GM23338 (cell line): ENCODE data around the gene MITF. TPM values are rescaled to one million over a fixed set of nuclear protein-coding genes. Genes with fewer than 3 reads are reported as not detected.

ENCODE experiments used
- ATAC-seq: fragments of 200-7000 bp; cut with Tn5 transposase; 3 replicates; pipeline ENCODE4 v1.9.1; 2020
- DNase-seq: peaks from one replicate; pipeline ENCODE4 v3.0.0-alpha.2; 2015; ENCODE audit warnings: low spot score
- H2AFZ ChIP-seq: fragments of 200-600 bp; sonication (generic); 2 replicates; pipeline ENCODE4 v1.8.0; 2016; ENCODE audit warnings: antibody characterized with exemption, mild to moderate bottlenecking, moderate library complexity
- H3F3A ChIP-seq: fragments of 200-600 bp; sonication (generic); replicated peaks from 2 replicates; pipeline ENCODE4 v1.8.0; 2017; ENCODE audit warnings: antibody characterized with exemption, mixed run types, low read depth
- H3K27ac ChIP-seq: fragments of 200-600 bp; sonication (generic); 2 replicates; pipeline ENCODE4 v1.6.1; 2016; ENCODE audit warnings: low read depth
- H3K27me3 ChIP-seq: fragments of 200-600 bp; sonication (generic); 2 replicates; pipeline ENCODE4 v1.8.0; 2016; ENCODE audit warnings: mild to moderate bottlenecking, mixed run types, moderate library complexity; ENCODE audit not compliant: insufficient read depth
- H3K36me3 ChIP-seq: fragments of 200-600 bp; sonication (generic); 2 replicates; pipeline ENCODE4 v1.8.0; 2016; ENCODE audit warnings: mild to moderate bottlenecking; ENCODE audit not compliant: insufficient read depth
- H3K4me1 ChIP-seq: fragments of 200-600 bp; sonication (generic); 2 replicates; pipeline ENCODE4 v1.8.0; 2016; ENCODE audit warnings: mild to moderate bottlenecking, moderate library complexity; ENCODE audit not compliant: insufficient read depth
- H3K4me2 ChIP-seq: fragments of 200-600 bp; sonication (generic); 2 replicates; pipeline ENCODE4 v1.7.1; 2017; ENCODE audit warnings: mixed run types
- H3K4me3 ChIP-seq: fragments of 200-600 bp; sonication (generic); 2 replicates; pipeline ENCODE4 v1.6.1; 2016; ENCODE audit warnings: mixed run types
- H3K79me2 ChIP-seq: fragments of 200-600 bp; sonication (generic); replicated peaks from 2 replicates; pipeline ENCODE4 v1.8.0; 2017; ENCODE audit warnings: mild to moderate bottlenecking; ENCODE audit not compliant: insufficient read depth
- H3K9me2 ChIP-seq: fragments of 200-600 bp; sonication (generic); 2 replicates; pipeline ENCODE4 v1.8.0; 2017; ENCODE audit not compliant: insufficient read depth
- H4K20me1 ChIP-seq: fragments of 200-600 bp; sonication (generic); replicated peaks from 2 replicates; pipeline ENCODE4 v1.8.0; 2017; ENCODE audit warnings: mild to moderate bottlenecking; ENCODE audit not compliant: insufficient read depth
- H3K27ac Mint-ChIP-seq: 2 replicates; pipeline ENCODE4 v1.8.0; 2020; ENCODE audit warnings: inconsistent platforms, mild to moderate bottlenecking, moderate library complexity, mixed read lengths
- H3K27me3 Mint-ChIP-seq: 3 replicates; pipeline ENCODE4 v1.8.0; 2022; ENCODE audit warnings: low read depth, mild to moderate bottlenecking, moderate library complexity, mixed read lengths, inconsistent platforms; ENCODE audit not compliant: insufficient read depth, poor library complexity
- H3K36me3 Mint-ChIP-seq: 3 replicates; pipeline ENCODE4 v1.8.0; 2021; ENCODE audit warnings: low read depth, mild to moderate bottlenecking, inconsistent platforms, moderate library complexity, mixed read lengths
- H3K4me1 Mint-ChIP-seq: 3 replicates; pipeline ENCODE4 v1.8.0; 2020; ENCODE audit warnings: mild to moderate bottlenecking, inconsistent platforms, mixed read lengths
- H3K4me3 Mint-ChIP-seq: 3 replicates; pipeline ENCODE4 v1.8.0; 2021; ENCODE audit warnings: moderate library complexity, mild to moderate bottlenecking, inconsistent platforms, mixed read lengths
- H3K9me3 Mint-ChIP-seq: 3 replicates; pipeline ENCODE4 v1.8.0; 2020; ENCODE audit warnings: moderate library complexity, mild to moderate bottlenecking, inconsistent platforms, mixed read lengths
- CREB1 ChIP-seq: fragments of 250-450 bp; sonication (Bioruptor Pico); IDR thresholded peaks from 2 replicates; pipeline ENCODE4 v1.5.0; 2020; ENCODE audit warnings: low read depth, mild to moderate bottlenecking, moderate library complexity
- EZH2 ChIP-seq: fragments of 200-600 bp; sonication (generic); IDR thresholded peaks from one replicate; pipeline ENCODE4 v1.8.0; 2017; ENCODE audit warnings: antibody characterized with exemption, mild to moderate bottlenecking, low read depth; ENCODE audit not compliant: unreplicated experiment
- EZH2phosphoT487 ChIP-seq: fragments of 200-600 bp; sonication (generic); IDR thresholded peaks from one replicate; pipeline ENCODE4 v1.8.1; 2018; ENCODE audit warnings: antibody characterized with exemption; ENCODE audit not compliant: unreplicated experiment
- JUNB ChIP-seq: IDR thresholded peaks from one replicate; pipeline ENCODE4 v1.6.1; 2016; ENCODE audit warnings: antibody characterized with exemption; ENCODE audit not compliant: unreplicated experiment
- NANOG ChIP-seq: IDR thresholded peaks from 2 replicates; pipeline ENCODE4 v1.6.1; 2016; ENCODE audit warnings: antibody characterized with exemption, borderline replicate concordance
- POLR2AphosphoS5 ChIP-seq: IDR thresholded peaks from 2 replicates; pipeline ENCODE4 v1.6.1; 2016; ENCODE audit warnings: antibody characterized with exemption, low read depth
- STAT1 ChIP-seq: IDR thresholded peaks from one replicate; pipeline ENCODE4 v1.6.1; 2016; ENCODE audit warnings: antibody characterized with exemption; ENCODE audit not compliant: unreplicated experiment
- ZNF114 ChIP-seq: fragments of 250-450 bp; sonication (Bioruptor Pico); IDR thresholded peaks from 2 replicates; pipeline ENCODE4 v1.5.0; 2020; ENCODE audit warnings: mild to moderate bottlenecking, moderate library complexity
- ZNF331 ChIP-seq: fragments of 250-450 bp; sonication (Bioruptor Pico); IDR thresholded peaks from 2 replicates; pipeline ENCODE4 v1.5.0; 2020; ENCODE audit warnings: low read depth, mild to moderate bottlenecking, moderate library complexity
- ZNF462 ChIP-seq: fragments of 250-450 bp; sonication (Bioruptor Pico); IDR thresholded peaks from 2 replicates; pipeline ENCODE4 v1.5.0; 2020; ENCODE audit warnings: mild to moderate bottlenecking, moderate library complexity
- polyA plus RNA-seq: library from polyadenylated mRNA; unstranded; fragments of >200 nt; fragmentation: Nextera tagmentation; extraction: Ambion mirVana; gene quantifications from 2 replicates; pipeline ENCODE4 v1.2.1, GENCODE V29; 2016
- total RNA-seq: library from RNA; depleted of rRNA; stranded (reverse); fragments of >200 nt; shearing (Covaris generic); gene quantifications from 2 replicates; pipeline ENCODE4 v1.2.3, GENCODE V29; 2014
- TF ChIP-seq, protein P1 (sequence below): IDR thresholded peaks from 2 replicates; pipeline ENCODE4 v1.6.1; 2016; ENCODE audit warnings: antibody characterized with exemption
- TF ChIP-seq, protein P2 (sequence below): IDR thresholded peaks from one replicate; pipeline ENCODE4 v1.6.1; 2018; ENCODE audit warnings: antibody characterized with exemption; ENCODE audit not compliant: unreplicated experiment
- TF ChIP-seq, protein P3 (sequence below), 2 experiments: fragments of 200-600 bp in 1 of 2; sonication (generic) in 1 of 2; conservative IDR thresholded peaks; 2 replicates each; pipeline versions ENCODE4 v1.5.1 to v1.6.1; 2016 to 2017; ENCODE audit warnings: antibody characterized with exemption in 2 of 2, low read depth in 2 of 2, mild to moderate bottlenecking in 2 of 2, moderate library complexity in 1 of 2

The MITF gene
- total and polyA plus RNA-seq, 2 experiments from 2014 or later: 1.9 to 2.4 TPM

DNA sequence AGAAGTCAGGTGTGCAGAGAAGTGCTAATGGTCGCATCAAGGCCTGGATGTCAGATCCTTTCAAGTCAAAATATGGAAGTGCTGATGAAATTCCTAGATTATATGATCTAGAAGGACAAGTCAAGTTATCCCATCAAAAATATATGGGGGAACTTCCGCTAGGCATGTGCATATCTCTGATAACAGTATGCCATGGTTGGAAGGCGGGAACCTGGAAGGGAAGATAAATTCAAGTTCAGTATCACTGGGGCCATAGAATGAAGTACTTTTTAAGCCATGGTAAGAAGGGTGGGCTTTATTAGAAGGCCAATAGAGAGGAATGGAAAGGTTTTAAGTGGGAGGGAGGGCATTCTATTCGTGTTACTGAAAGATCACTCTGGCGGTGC is 38.3 kb downstream of the MITF start:
- H3K36me3 Mint-ChIP-seq: no peaks in the 10 kb centered on the region
- H4K20me1 ChIP-seq: no peaks in the 10 kb centered on the region
- TF ChIP-seq, protein P1, sequence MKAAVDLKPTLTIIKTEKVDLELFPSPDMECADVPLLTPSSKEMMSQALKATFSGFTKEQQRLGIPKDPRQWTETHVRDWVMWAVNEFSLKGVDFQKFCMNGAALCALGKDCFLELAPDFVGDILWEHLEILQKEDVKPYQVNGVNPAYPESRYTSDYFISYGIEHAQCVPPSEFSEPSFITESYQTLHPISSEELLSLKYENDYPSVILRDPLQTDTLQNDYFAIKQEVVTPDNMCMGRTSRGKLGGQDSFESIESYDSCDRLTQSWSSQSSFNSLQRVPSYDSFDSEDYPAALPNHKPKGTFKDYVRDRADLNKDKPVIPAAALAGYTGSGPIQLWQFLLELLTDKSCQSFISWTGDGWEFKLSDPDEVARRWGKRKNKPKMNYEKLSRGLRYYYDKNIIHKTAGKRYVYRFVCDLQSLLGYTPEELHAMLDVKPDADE: no peak
- TF ChIP-seq ZNF331 (CRISPR knock-in tag): no peak
- no peak for TF ChIP-seq JUNB
- TF ChIP-seq NANOG: no peak
- no peak for TF ChIP-seq ZNF114 (CRISPR knock-in tag)
- TF ChIP-seq EZH2phosphoT487: no peak
- TF ChIP-seq POLR2AphosphoS5: no peak
- TF ChIP-seq, protein P2, sequence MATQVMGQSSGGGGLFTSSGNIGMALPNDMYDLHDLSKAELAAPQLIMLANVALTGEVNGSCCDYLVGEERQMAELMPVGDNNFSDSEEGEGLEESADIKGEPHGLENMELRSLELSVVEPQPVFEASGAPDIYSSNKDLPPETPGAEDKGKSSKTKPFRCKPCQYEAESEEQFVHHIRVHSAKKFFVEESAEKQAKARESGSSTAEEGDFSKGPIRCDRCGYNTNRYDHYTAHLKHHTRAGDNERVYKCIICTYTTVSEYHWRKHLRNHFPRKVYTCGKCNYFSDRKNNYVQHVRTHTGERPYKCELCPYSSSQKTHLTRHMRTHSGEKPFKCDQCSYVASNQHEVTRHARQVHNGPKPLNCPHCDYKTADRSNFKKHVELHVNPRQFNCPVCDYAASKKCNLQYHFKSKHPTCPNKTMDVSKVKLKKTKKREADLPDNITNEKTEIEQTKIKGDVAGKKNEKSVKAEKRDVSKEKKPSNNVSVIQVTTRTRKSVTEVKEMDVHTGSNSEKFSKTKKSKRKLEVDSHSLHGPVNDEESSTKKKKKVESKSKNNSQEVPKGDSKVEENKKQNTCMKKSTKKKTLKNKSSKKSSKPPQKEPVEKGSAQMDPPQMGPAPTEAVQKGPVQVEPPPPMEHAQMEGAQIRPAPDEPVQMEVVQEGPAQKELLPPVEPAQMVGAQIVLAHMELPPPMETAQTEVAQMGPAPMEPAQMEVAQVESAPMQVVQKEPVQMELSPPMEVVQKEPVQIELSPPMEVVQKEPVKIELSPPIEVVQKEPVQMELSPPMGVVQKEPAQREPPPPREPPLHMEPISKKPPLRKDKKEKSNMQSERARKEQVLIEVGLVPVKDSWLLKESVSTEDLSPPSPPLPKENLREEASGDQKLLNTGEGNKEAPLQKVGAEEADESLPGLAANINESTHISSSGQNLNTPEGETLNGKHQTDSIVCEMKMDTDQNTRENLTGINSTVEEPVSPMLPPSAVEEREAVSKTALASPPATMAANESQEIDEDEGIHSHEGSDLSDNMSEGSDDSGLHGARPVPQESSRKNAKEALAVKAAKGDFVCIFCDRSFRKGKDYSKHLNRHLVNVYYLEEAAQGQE: no peak
- TF ChIP-seq ZNF462: no peak
- TF ChIP-seq CREB1 (CRISPR knock-in tag): no peak
- TF ChIP-seq EZH2: no peak
- no peak for TF ChIP-seq STAT1
- TF ChIP-seq, protein P3, sequence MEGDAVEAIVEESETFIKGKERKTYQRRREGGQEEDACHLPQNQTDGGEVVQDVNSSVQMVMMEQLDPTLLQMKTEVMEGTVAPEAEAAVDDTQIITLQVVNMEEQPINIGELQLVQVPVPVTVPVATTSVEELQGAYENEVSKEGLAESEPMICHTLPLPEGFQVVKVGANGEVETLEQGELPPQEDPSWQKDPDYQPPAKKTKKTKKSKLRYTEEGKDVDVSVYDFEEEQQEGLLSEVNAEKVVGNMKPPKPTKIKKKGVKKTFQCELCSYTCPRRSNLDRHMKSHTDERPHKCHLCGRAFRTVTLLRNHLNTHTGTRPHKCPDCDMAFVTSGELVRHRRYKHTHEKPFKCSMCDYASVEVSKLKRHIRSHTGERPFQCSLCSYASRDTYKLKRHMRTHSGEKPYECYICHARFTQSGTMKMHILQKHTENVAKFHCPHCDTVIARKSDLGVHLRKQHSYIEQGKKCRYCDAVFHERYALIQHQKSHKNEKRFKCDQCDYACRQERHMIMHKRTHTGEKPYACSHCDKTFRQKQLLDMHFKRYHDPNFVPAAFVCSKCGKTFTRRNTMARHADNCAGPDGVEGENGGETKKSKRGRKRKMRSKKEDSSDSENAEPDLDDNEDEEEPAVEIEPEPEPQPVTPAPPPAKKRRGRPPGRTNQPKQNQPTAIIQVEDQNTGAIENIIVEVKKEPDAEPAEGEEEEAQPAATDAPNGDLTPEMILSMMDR (conservative IDR thresholded peaks at IDR 0.05; ENCODE audit: low read depth in 2 of 2): no peak
- no peak overlapping the region for H3K4me2 ChIP-seq
- DNase-seq (no peak), ATAC-seq (no peak)
- H3K27me3 ChIP-seq: no peaks in the 10 kb centered on the region
- no peak overlapping the region for H2AFZ ChIP-seq
- no peaks in the 10 kb centered on the region for H3K79me2 ChIP-seq
- no peaks in the 10 kb centered on the region for H3K9me2 ChIP-seq
- H3K4me1 ChIP-seq: no peaks in the 10 kb centered on the region
- no peak overlapping the region for H3K4me3 ChIP-seq
- no peak overlapping the region for H3K4me3 Mint-ChIP-seq
- no peaks in the 10 kb centered on the region for H3F3A ChIP-seq
- H3K4me1 Mint-ChIP-seq: no peaks in the 10 kb centered on the region
- H3K9me3 Mint-ChIP-seq: no peaks in the 10 kb centered on the region
- no peak overlapping the region for H3K27ac ChIP-seq
- H3K27me3 Mint-ChIP-seq: no peaks in the 10 kb centered on the region
- no peak overlapping the region for H3K27ac Mint-ChIP-seq
- H3K36me3 ChIP-seq: no peaks in the 10 kb centered on the region
